ENCODE results near the gene OR10H5.
A peak's percentile ranks its signal among the peaks of the same experiment; 100 is the strongest.

OR10H5 gene

GRCh38 chr19:15775249-15775648 is 12.2 kb upstream of the OR10H5 start:
- no peak for TF ChIP-seq CTCF (conservative IDR thresholded peaks at IDR 0.05)
- H3K27ac ChIP-seq: no peak overlapping the region

DNA sequence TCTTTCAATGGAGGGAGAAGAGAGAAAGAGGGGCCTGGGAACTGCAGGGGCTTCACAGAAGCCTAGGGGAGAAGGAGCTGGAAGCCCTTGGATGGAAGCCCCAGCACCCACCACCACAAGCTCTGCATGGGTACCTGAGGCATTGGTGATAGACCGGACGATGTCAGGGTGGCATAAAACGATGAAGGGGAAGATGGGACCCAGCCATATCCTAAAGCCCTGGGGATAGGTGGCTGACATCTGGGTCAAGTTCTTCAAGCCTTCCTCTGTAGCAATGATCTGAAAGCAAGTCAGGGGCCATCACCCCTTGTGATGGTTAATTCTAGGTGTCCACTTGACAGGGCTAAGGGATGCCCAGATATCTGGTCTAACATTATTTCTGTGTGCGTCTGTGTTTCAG is 11.2 kb upstream of the OR10H5 start:
- no peak for TF ChIP-seq CTCF (conservative IDR thresholded peaks at IDR 0.05)

GRCh38 chr19:15776991-15777970 is 10.2 kb upstream of the OR10H5 start:
- no peak for TF ChIP-seq CTCF (conservative IDR thresholded peaks at IDR 0.05)
- H3K27ac ChIP-seq: no peak overlapping the region

More for the DNA sequence above, 11.2 kb upstream of the OR10H5 start:
- H3K27ac ChIP-seq: no peak overlapping the region

DNA sequence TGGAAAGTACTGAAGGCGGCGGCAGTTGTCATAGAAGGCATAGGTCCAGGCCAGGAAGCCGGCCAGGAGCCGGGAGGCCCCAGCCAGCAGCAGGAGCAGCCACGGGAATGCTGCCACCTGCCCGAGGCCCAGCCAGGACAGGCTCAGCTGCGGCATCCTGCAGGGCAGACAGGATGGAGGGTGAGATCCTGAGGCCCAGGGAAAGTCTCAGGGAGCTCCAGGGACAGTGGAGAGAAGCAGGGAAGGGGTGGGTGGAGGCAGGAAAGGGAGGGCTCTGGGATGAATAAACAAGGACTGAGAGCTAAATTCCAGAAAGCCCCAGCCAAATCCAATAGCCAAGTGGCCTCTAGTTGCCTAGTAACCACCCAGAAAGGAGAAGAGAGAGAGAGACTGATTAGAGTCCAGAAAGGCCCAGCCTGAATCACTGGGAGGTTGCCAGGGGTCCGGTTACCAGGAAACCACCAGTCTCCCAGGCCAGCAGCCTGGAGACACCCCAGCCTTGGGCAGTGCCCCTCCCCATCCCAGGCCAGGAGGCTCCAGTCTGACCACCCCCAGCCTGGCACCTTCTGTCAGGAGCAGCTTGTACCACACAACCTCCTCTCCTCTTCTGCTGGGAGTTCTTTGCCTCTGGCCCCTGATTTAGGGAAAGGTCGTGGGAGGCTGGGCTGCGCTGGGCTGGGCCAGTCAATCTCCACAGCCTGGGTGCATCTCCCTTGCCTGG is 7.5 kb upstream of the OR10H5 start:
- TF ChIP-seq CTCF (conservative IDR thresholded peaks at IDR 0.05): peak; percentile 26
- peak overlapping the region; percentile 95 for H3K27ac ChIP-seq

DNA sequence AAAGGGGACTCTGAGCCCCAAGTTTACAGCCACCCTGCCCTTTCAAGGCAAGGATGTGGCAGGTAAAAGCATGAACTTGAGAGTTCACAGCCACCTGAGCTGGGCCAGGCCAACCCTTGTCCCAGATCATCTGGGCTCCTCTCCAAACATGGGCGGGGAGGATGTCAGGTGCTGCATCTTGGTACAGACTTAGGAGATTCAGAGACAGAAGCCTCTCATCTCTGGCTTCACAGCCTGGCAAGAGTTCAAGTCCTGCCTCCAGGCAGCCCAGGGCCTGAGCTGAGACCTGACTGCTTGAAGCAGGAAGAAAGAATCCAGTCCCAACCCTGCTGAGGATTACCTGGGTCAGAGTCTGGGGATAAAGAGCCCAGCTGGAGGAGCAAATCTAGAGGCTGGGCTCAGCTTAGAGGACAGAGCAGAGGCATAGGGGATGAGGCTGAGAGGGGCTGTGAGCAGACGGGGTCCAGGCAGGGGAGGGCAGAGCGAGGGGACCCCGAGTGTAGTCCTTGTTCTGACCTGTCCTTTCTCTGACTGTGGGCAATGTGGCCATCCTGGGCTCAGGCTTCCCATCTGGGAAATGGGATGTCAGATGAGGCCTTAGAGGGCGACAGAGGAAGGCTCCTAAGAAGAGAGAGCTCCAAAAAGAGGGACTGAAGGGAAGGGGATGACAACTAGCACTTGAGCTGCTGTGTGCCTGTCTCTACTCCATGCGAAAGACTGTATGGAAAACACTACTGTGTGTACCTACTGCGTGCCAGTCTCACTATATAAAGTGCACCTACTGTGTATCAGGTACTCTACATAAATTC is 6.6 kb upstream of the OR10H5 start:
- H3K27ac ChIP-seq: peak overlapping the region; percentile 95
- TF ChIP-seq CTCF (conservative IDR thresholded peaks at IDR 0.05): no peak

GRCh38 chr19:15781661-15782060 is 5.8 kb upstream of the OR10H5 start:
- peak overlapping the region; percentile 95 for H3K27ac ChIP-seq
- no peak for TF ChIP-seq CTCF (conservative IDR thresholded peaks at IDR 0.05)

Data from VCaP (cell line).